HepG2 (cell line): ENCODE measurements around the gene SLC16A13. TPM values are rescaled to one million over a fixed set of nuclear protein-coding genes. Genes with fewer than 3 reads are reported as not detected.
A peak's percentile ranks its signal among the peaks of the same experiment; 100 is the strongest.

ENCODE experiments used
- ATAC-seq: fragments of 200-7000 bp; cut with Tn5 transposase; 3 replicates; pipeline ENCODE4 v1.9.1; 2020; ENCODE audit warnings: mild to moderate bottlenecking, moderate library complexity
- BruUV-seq: library from RNA; stranded (reverse); fragments of 400-500 nt; replicated peaks from 2 replicates; lab custom pipeline; 2021; lab: Mats Ljungman, UMichigan
- CTCF ChIA-PET: fragments of 300-600 bp; formaldehyde crosslinking; extraction: SDS; loops from one replicate; lab custom pipeline; 2021; ENCODE audit warnings: low total read pairs, inconsistent platforms, low intra/inter-chr PET ratio; lab: Yijun Ruan, JAX
- POLR2A ChIA-PET: fragments of 350-600 bp; sonication (Branson Sonifier 250); formaldehyde crosslinking; loops from one replicate; lab custom pipeline; 2020; ENCODE audit warnings: antibody characterized with exemption, inconsistent platforms; lab: Yijun Ruan, JAX
- DNase-seq: peaks from one replicate; pipeline ENCODE4 v3.0.0-alpha.2; 2015; ENCODE audit warnings: low spot score
- FAIRE-seq: peaks from 3 replicates; lab custom pipeline; 2011; peaks lifted over from hg19 to GRCh38; lab: Jason Lieb, UNC
- H2AFZ ChIP-seq: one replicate; pipeline ENCODE4 v1.6.1; 2011; ENCODE audit warnings: low read length, inconsistent platforms
- H3K27ac ChIP-seq: fragments of 300-600 bp; 3 replicates; pipeline ENCODE4 v1.8.0; 2011; ENCODE audit warnings: mixed run types, mild to moderate bottlenecking, mixed read lengths, low read length, inconsistent platforms; ENCODE audit not compliant: insufficient read depth; ENCODE audit errors: extremely low read length
- H3K27me3 ChIP-seq, 2 experiments: fragments of 200-600 bp in 1 of 2; 2 replicates in 1 of 2; 3 replicates in 1 of 2; pipeline versions ENCODE4 v1.6.0 to v1.8.0; 2011; ENCODE audit warnings: low read length in 2 of 2, mild to moderate bottlenecking in 2 of 2, moderate library complexity in 2 of 2, inconsistent platforms in 1 of 2; ENCODE audit not compliant: insufficient read depth in 2 of 2, control insufficient read depth in 1 of 2
- H3K36me3 ChIP-seq, 2 experiments: fragments of 200-600 bp in 1 of 2; replicated peaks in 1 of 2; 2 replicates in 1 of 2; 3 replicates in 1 of 2; pipeline versions ENCODE4 v1.5.1 to v1.8.0; 2011; ENCODE audit warnings: low read length in 2 of 2, inconsistent platforms in 1 of 2; ENCODE audit not compliant: insufficient read depth in 2 of 2, control insufficient read depth in 1 of 2
- H3K4me1 ChIP-seq: 2 replicates; pipeline ENCODE4 v1.5.1; 2012; ENCODE audit warnings: low read length, inconsistent platforms; ENCODE audit not compliant: insufficient read depth
- H3K4me2 ChIP-seq: 2 replicates; pipeline ENCODE4 v1.6.0; 2011; ENCODE audit warnings: low read depth, low read length, inconsistent platforms
- H3K4me3 ChIP-seq, 3 experiments: fragments of 200-600 bp in 1 of 3; sonication (generic), shearing (Covaris generic) in 1 of 3; replicated peaks in 1 of 3; 2 replicates each; pipeline ENCODE4 v1.5.1; 2011 to 2016; ENCODE audit warnings: low read length in 3 of 3, inconsistent platforms in 2 of 3, low read depth in 2 of 3, mild to moderate bottlenecking in 2 of 3, control low read depth in 1 of 3, mixed read lengths in 1 of 3; ENCODE audit not compliant: insufficient read depth in 1 of 3
- H3K79me2 ChIP-seq: one replicate; pipeline ENCODE4 v1.6.1; 2011; ENCODE audit warnings: low read length, inconsistent platforms; ENCODE audit not compliant: insufficient read depth
- H3K9ac ChIP-seq: 2 replicates; pipeline ENCODE4 v1.6.0; 2011; ENCODE audit warnings: mild to moderate bottlenecking, low read depth, low read length, inconsistent platforms; ENCODE audit not compliant: insufficient read depth
- H3K9me3 ChIP-seq: 2 replicates; pipeline ENCODE4 v1.5.1; 2012; ENCODE audit warnings: mild to moderate bottlenecking, low read length
- H4K20me1 ChIP-seq: 2 replicates; pipeline ENCODE4 v1.6.0; 2011; ENCODE audit warnings: inconsistent platforms, mild to moderate bottlenecking, low read length, moderate library complexity; ENCODE audit not compliant: insufficient read depth
- AHR ChIP-seq: IDR thresholded peaks from 2 replicates; pipeline ENCODE4 v1.6.1; 2018; ENCODE audit warnings: missing genetic modification reagents, missing compliant biosample characterization
- DNMT1 ChIP-seq: sonication (generic); formaldehyde crosslinking; IDR thresholded peaks from 2 replicates; pipeline ENCODE4 v1.5.1; 2020; ENCODE audit warnings: mild to moderate bottlenecking, missing genetic modification reagents
- ELF1 ChIP-seq: sonication (generic); formaldehyde crosslinking; IDR thresholded peaks from 2 replicates; pipeline ENCODE4 v1.4.0; 2020; ENCODE audit warnings: missing genetic modification reagents
- FOSL2 ChIP-seq: sonication (generic); formaldehyde crosslinking; IDR thresholded peaks from 2 replicates; pipeline ENCODE4 v1.4.0; 2020; ENCODE audit warnings: missing genetic modification reagents
- HCFC1 ChIP-seq: fragments of 150-350 bp; IDR thresholded peaks from 2 replicates; pipeline ENCODE4 v1.6.1; 2014; ENCODE audit warnings: low read depth, low read length
- MEIS1 ChIP-seq: sonication (generic); formaldehyde crosslinking; IDR thresholded peaks from 2 replicates; pipeline ENCODE4 v1.9.0; 2021; ENCODE audit warnings: mild to moderate bottlenecking, missing genetic modification reagents, moderate library complexity, borderline replicate concordance
- PATZ1 ChIP-seq: sonication (generic); formaldehyde crosslinking; IDR thresholded peaks from 2 replicates; pipeline ENCODE4 v1.4.0; 2020; ENCODE audit warnings: missing genetic modification reagents
- POLR2G ChIP-seq: fragments of 200-400 bp; formaldehyde crosslinking; IDR thresholded peaks from 2 replicates; pipeline ENCODE4 v1.6.1; 2018; ENCODE audit warnings: mild to moderate bottlenecking, low read depth, low read length, moderate library complexity
- SAP130 ChIP-seq: IDR thresholded peaks from 2 replicates; pipeline ENCODE4 v1.6.1; 2016; ENCODE audit warnings: low read depth
- SATB2 ChIP-seq: sonication (generic); formaldehyde crosslinking; IDR thresholded peaks from 2 replicates; pipeline ENCODE4 v1.5.0; 2020; ENCODE audit warnings: missing genetic modification reagents
- XRCC5 ChIP-seq: fragments of 200-400 bp; formaldehyde crosslinking; optimal IDR thresholded peaks from 2 replicates; pipeline ENCODE3; 2017; ENCODE audit warnings: mild to moderate bottlenecking, low read length
- ZKSCAN1 ChIP-seq: fragments of 150-350 bp; IDR thresholded peaks from 2 replicates; pipeline ENCODE4 v1.6.1; 2014; ENCODE audit warnings: low read length
- ZNF12 ChIP-seq: sonication (generic); formaldehyde crosslinking; IDR thresholded peaks from 2 replicates; pipeline ENCODE4 v1.5.0; 2020; ENCODE audit warnings: missing genetic modification reagents
- ZNF205 ChIP-seq: IDR thresholded peaks from 2 replicates; pipeline ENCODE4 v1.6.1; 2018; ENCODE audit warnings: missing biosample characterization, missing genetic modification reagents
- ZNF496 ChIP-seq: sonication (generic); formaldehyde crosslinking; IDR thresholded peaks from 2 replicates; pipeline ENCODE4 v1.8.1; 2023; ENCODE audit warnings: mild to moderate bottlenecking, moderate library complexity, missing genetic modification reagents; ENCODE audit not compliant: insufficient replicate concordance
- ZNF616 ChIP-seq: sonication (generic); formaldehyde crosslinking; IDR thresholded peaks from 2 replicates; pipeline ENCODE4 v1.5.0; 2020; ENCODE audit warnings: low read depth, mild to moderate bottlenecking, missing genetic modification reagents
- ZNF652 ChIP-seq: IDR thresholded peaks from 2 replicates; pipeline ENCODE4 v1.6.1; 2016; ENCODE audit warnings: low read depth, borderline replicate concordance
- ZNF687 ChIP-seq: sonication (generic); formaldehyde crosslinking; IDR thresholded peaks from 2 replicates; pipeline ENCODE4 v1.5.1; 2020; ENCODE audit warnings: mild to moderate bottlenecking, missing genetic modification reagents, moderate library complexity
- ZNF749 ChIP-seq: sonication (generic); formaldehyde crosslinking; IDR thresholded peaks from 2 replicates; pipeline ENCODE4 v1.8.0; 2022; ENCODE audit warnings: mild to moderate bottlenecking, missing genetic modification reagents, moderate library complexity, borderline replicate concordance
- ZSCAN9 ChIP-seq: IDR thresholded peaks from 2 replicates; pipeline ENCODE4 v1.6.1; 2016; ENCODE audit warnings: borderline replicate concordance
- WGBS: methylation state at CpG from one replicate; pipeline ENCODE4 v1.1.6; 2017; ENCODE audit warnings: low lambda C conversion rate; 5-methylcytosine and 5-hydroxymethylcytosine counted together
- in situ Hi-C: cut with HindIII; loops from 2 replicates; pipeline ENCODE4 v1.10.0; 2017; ENCODE audit warnings: low pct_unique_long_range_greater_than_20kb; ENCODE audit not compliant: extremely low pct_ligation_motif_present
- intact Hi-C: fragments of 100-400 bp; cut with micrococcal nuclease; formaldehyde crosslinking; loops from one replicate; pipeline ENCODE4 v1.10.0; 2022; ENCODE audit not compliant: unreplicated experiment
- polyA plus RNA-seq, 8 experiments: library from polyadenylated mRNA; depleted of rRNA in 3 of 8; stranded (reverse) in 7 of 8; unstranded in 1 of 8; fragments of >200 nt; fragmentation: Illumina TruSeq in 4 of 8; extraction: Trizol in 4 of 8; gene quantifications; 2 replicates each; pipeline versions ENCODE4 v1.2.1 to v1.2.3, GENCODE V29; 2011 to 2016; ENCODE audit warnings: low read depth in 4 of 8, missing spikeins in 1 of 8, mixed read lengths in 1 of 8; ENCODE audit not compliant: insufficient read depth in 1 of 8
- total RNA-seq, 5 experiments: library from RNA; depleted of rRNA; stranded (reverse); fragments of >200 nt; fragmentation: Illumina TruSeq; extraction: Trizol; gene quantifications; 2 replicates each; pipeline ENCODE4 v1.2.3, GENCODE V29; 2016; ENCODE audit warnings: low read depth in 1 of 5

Gene SLC16A13
- total and polyA plus RNA-seq, 2 of the 13 experiments (the other 11 are each of a cell fraction or from before 2014, with no cell fraction given), result 2.2 to 3.0 TPM

GRCh38 chr17:7060165-7060891, 24.5 kb downstream of the SLC16A13 start:
- H3K36me3 ChIP-seq, result no peaks in the 10 kb centered on the region
- no TSS peak for BruUV-seq
- no peak overlapping the region for H3K9ac ChIP-seq
- H3K27ac ChIP-seq, result no peak overlapping the region
- FAIRE-seq (no peak), ATAC-seq (no peak), DNase-seq (peak; percentile 59)
- in situ Hi-C loops (no loop called here), intact Hi-C loops (no loop called here)
- H3K4me2 ChIP-seq, result no peak overlapping the region
- no peak overlapping the region for H3K4me3 ChIP-seq
- CTCF ChIA-PET, result no interaction called here
- H3K9me3 ChIP-seq, result no peaks in the 10 kb centered on the region
- 28% methylated on average over 6 of the region's 6 CpGs for WGBS
- H2AFZ ChIP-seq, result no peak overlapping the region
- H3K27me3 ChIP-seq, result peaks cover 0 to 9% of the 10 kb centered on the region in 2 experiments; a peak in 1 of 5 replicates
- peaks cover 9% of the 10 kb centered on the region for H3K4me1 ChIP-seq
- no peaks in the 10 kb centered on the region for H4K20me1 ChIP-seq
- no peaks in the 10 kb centered on the region for H3K79me2 ChIP-seq
- POLR2A ChIA-PET, result no interaction called here
- TF ChIP-seq ZNF652 (CRISPR knock-in tag), result peak; percentile 83; the same call in 1 of the 2 replicates
- no peak for TF ChIP-seq DNMT1
- TF ChIP-seq ELF1 (CRISPR knock-in tag), result no peak
- TF ChIP-seq AHR (CRISPR knock-in tag), result no peak
- TF ChIP-seq ZSCAN9 (CRISPR knock-in tag), result no peak
- peak; percentile 83 for TF ChIP-seq ZKSCAN1
- TF ChIP-seq ZNF12 (CRISPR knock-in tag), result 0 out of 2 replicates have a peak, but pooled peaks have one; percentile 35
- TF ChIP-seq MEIS1 (CRISPR knock-in tag), result no peak
- no peak for TF ChIP-seq ZNF496 (CRISPR knock-in tag)
- TF ChIP-seq SAP130 (CRISPR knock-in tag), result no peak
- no peak for TF ChIP-seq PATZ1 (CRISPR knock-in tag)
- TF ChIP-seq SATB2 (CRISPR knock-in tag), result no peak
- no peak for TF ChIP-seq POLR2G
- no peak for TF ChIP-seq XRCC5
- TF ChIP-seq FOSL2 (CRISPR knock-in tag), result 0 out of 2 replicates have a peak, but pooled peaks have one; percentile 22
- TF ChIP-seq HCFC1, result no peak
- no peak for TF ChIP-seq ZNF687 (CRISPR knock-in tag)
- no peak for TF ChIP-seq ZNF616 (CRISPR knock-in tag)
- no peak for TF ChIP-seq ZNF749
- TF ChIP-seq ZNF205 (CRISPR knock-in tag), result no peak
